ENCODE results near the gene NCAM1. TPM values are rescaled to one million over a fixed set of nuclear protein-coding genes. Genes with fewer than 3 reads are reported as not detected.

Gene NCAM1
- total RNA-seq, 1 experiment from 2014 or later, result 0.95 TPM

- no peaks in the 10 kb centered on the region; the same call in none of the 2 replicates for H3K27me3 ChIP-seq (replicated peaks; ENCODE audit: control insufficient read depth, insufficient read depth, low read length)
- no peaks in the 10 kb centered on the region for H3K36me3 Mint-ChIP-seq (ENCODE audit: insufficient read depth, unreplicated experiment)
- no peak overlapping the region for H3K4me3 Mint-ChIP-seq (ENCODE audit: unreplicated experiment)
- H3K9me3 Mint-ChIP-seq (ENCODE audit: unreplicated experiment), result no peaks in the 10 kb centered on the region
- intact Hi-C loops (cut with micrococcal nuclease; ENCODE audit: unreplicated experiment), result no loop called here
- H3K4me1 Mint-ChIP-seq (ENCODE audit: low read depth, unreplicated experiment), result no peaks in the 10 kb centered on the region
- H3K4me3 ChIP-seq (ENCODE audit: low read depth, low read length), result no peak overlapping the region
- no peaks in the 10 kb centered on the region for H3K9me3 ChIP-seq
- TF ChIP-seq CTCF (IDR thresholded peaks at IDR 0.05; ENCODE audit: insufficient read depth in 1 of 2, low read depth in 1 of 2, low read length in 1 of 2, severe bottlenecking in 1 of 2, unreplicated experiment in 1 of 2), result no peak
- no peak for DNase-seq
- no peak overlapping the region for H3K27ac Mint-ChIP-seq (ENCODE audit: unreplicated experiment)
- H3K36me3 ChIP-seq (ENCODE audit: control insufficient read depth, insufficient read depth, low read length), result no peaks in the 10 kb centered on the region
- H3K4me1 ChIP-seq, result no peaks in the 10 kb centered on the region
- no TSS peak for BruUV-seq (replicated peaks)
- peaks cover 42% of the 10 kb centered on the region for H3K27me3 Mint-ChIP-seq (ENCODE audit: insufficient read depth, unreplicated experiment)
- POLR2A ChIA-PET, result no interaction called here
- CTCF ChIA-PET, result no interaction called here
Observed at GRCh38 chr11:112999520-112999919, 38.3 kb downstream of the NCAM1 start.

- Histone ChIP-seq H3K36me3 (ENCODE audit: control insufficient read depth, insufficient read depth, low read length) (no peaks in the 10 kb centered on the region), H3K4me1 (no peaks in the 10 kb centered on the region), H3K27me3 (replicated peaks; ENCODE audit: control insufficient read depth, insufficient read depth, low read length) (no peaks in the 10 kb centered on the region; the same call in none of the 2 replicates), H3K9me3 (no peaks in the 10 kb centered on the region), H3K4me3 (ENCODE audit: low read depth, low read length) (no peak overlapping the region)
- H3K9me3 Mint-ChIP-seq (ENCODE audit: unreplicated experiment), result no peaks in the 10 kb centered on the region
- no peak overlapping the region for H3K4me3 Mint-ChIP-seq (ENCODE audit: unreplicated experiment)
- POLR2A ChIA-PET, result no interaction called here
- no peaks in the 10 kb centered on the region for H3K4me1 Mint-ChIP-seq (ENCODE audit: low read depth, unreplicated experiment)
- H3K27me3 Mint-ChIP-seq (ENCODE audit: insufficient read depth, unreplicated experiment), result peaks cover 33% of the 10 kb centered on the region
- no peak for DNase-seq
- H3K27ac Mint-ChIP-seq (ENCODE audit: unreplicated experiment), result no peak overlapping the region
- H3K36me3 Mint-ChIP-seq (ENCODE audit: insufficient read depth, unreplicated experiment), result no peaks in the 10 kb centered on the region
- no TSS peak for BruUV-seq (replicated peaks)
- TF ChIP-seq CTCF (IDR thresholded peaks at IDR 0.05; ENCODE audit: insufficient read depth in 1 of 2, low read depth in 1 of 2, low read length in 1 of 2, severe bottlenecking in 1 of 2, unreplicated experiment in 1 of 2), result no peak
- CTCF ChIA-PET, result no interaction called here
- intact Hi-C loops (cut with micrococcal nuclease; ENCODE audit: unreplicated experiment), result no loop called here
Observed at GRCh38 chr11:113001709-113002108, 40.5 kb downstream of the NCAM1 start.

- BruUV-seq (replicated peaks), result no TSS peak
- CTCF ChIA-PET, result no interaction called here
- TF ChIP-seq CTCF (IDR thresholded peaks at IDR 0.05; ENCODE audit: insufficient read depth in 1 of 2, low read depth in 1 of 2, low read length in 1 of 2, severe bottlenecking in 1 of 2, unreplicated experiment in 1 of 2), result no peak
- H3K27me3 Mint-ChIP-seq (ENCODE audit: insufficient read depth, unreplicated experiment), result peaks cover 25% of the 10 kb centered on the region
- H3K36me3 Mint-ChIP-seq (ENCODE audit: insufficient read depth, unreplicated experiment), result no peaks in the 10 kb centered on the region
- Histone ChIP-seq H3K4me1 (no peaks in the 10 kb centered on the region), H3K4me3 (ENCODE audit: low read depth, low read length) (no peak overlapping the region), H3K9me3 (no peaks in the 10 kb centered on the region), H3K36me3 (ENCODE audit: control insufficient read depth, insufficient read depth, low read length) (no peaks in the 10 kb centered on the region), H3K27me3 (replicated peaks; ENCODE audit: control insufficient read depth, insufficient read depth, low read length) (no peaks in the 10 kb centered on the region)
- H3K4me3 Mint-ChIP-seq (ENCODE audit: unreplicated experiment), result no peak overlapping the region
- no peak for DNase-seq
- no peaks in the 10 kb centered on the region for H3K4me1 Mint-ChIP-seq (ENCODE audit: low read depth, unreplicated experiment)
- intact Hi-C loops (cut with micrococcal nuclease; ENCODE audit: unreplicated experiment), result no loop called here
- no peak overlapping the region for H3K27ac Mint-ChIP-seq (ENCODE audit: unreplicated experiment)
- no peaks in the 10 kb centered on the region for H3K9me3 Mint-ChIP-seq (ENCODE audit: unreplicated experiment)
- POLR2A ChIA-PET, result no interaction called here
Observed at GRCh38 chr11:113006896-113007445, 45.8 kb downstream of the NCAM1 start.
